PC-3 (cell line): Measurements from ENCODE around the gene OLR1. TPM values are rescaled to one million over a fixed set of nuclear protein-coding genes. Genes with fewer than 3 reads are reported as not detected.
A peak's percentile ranks its signal among the peaks of the same experiment; 100 is the strongest.
"Not testable (repeated sequence)": the region's sequence is repeated elsewhere in the genome, so short reads cannot be mapped to it uniquely, and the experiment has no call there.

Experiments used
- ATAC-seq: fragments of 200-7000 bp; cut with Tn5 transposase; 2 replicates; pipeline ENCODE4 v1.9.1; 2020; ENCODE audit warnings: mild to moderate bottlenecking, moderate library complexity
- BruUV-seq: library from RNA; stranded (reverse); fragments of 400-500 nt; replicated peaks from 2 replicates; lab custom pipeline; 2021; lab: Mats Ljungman, UMichigan
- CTCF ChIA-PET: fragments of 300-600 bp; sonication (Branson Sonifier 250); formaldehyde crosslinking; loops from one replicate; lab custom pipeline; 2022; ENCODE audit warnings: antibody characterized with exemption; lab: Charles Lee
- POLR2A ChIA-PET: fragments of 300-600 bp; sonication (Branson Sonifier 250); formaldehyde crosslinking; loops from one replicate; lab custom pipeline; 2022; ENCODE audit warnings: antibody characterized with exemption; ENCODE audit not compliant: unreplicated experiment; lab: Charles Lee
- DNase-seq: peaks from one replicate; pipeline ENCODE4 v3.0.0-alpha.2; 2015
- H2AFZ ChIP-seq: fragments of 300-600 bp; sonication (generic); 2 replicates; pipeline ENCODE4 v1.6.0; 2016; ENCODE audit warnings: antibody characterized with exemption, low read length
- H3F3A ChIP-seq: fragments of 300-600 bp; sonication (generic); one replicate; pipeline ENCODE4 v1.6.0; 2017; ENCODE audit warnings: antibody characterized with exemption, low read length, control low read depth, mild to moderate bottlenecking; ENCODE audit not compliant: unreplicated experiment
- H3K27ac ChIP-seq: fragments of 300-600 bp; sonication (generic); 2 replicates; pipeline ENCODE4 v1.5.1; 2016; ENCODE audit warnings: mild to moderate bottlenecking, low read length
- H3K27me3 ChIP-seq: fragments of 300-600 bp; sonication (generic); 2 replicates; pipeline ENCODE4 v1.6.1; 2016; ENCODE audit warnings: low read length, mixed read lengths
- H3K36me3 ChIP-seq: fragments of 300-600 bp; sonication (generic); 2 replicates; pipeline ENCODE4 v1.6.1; 2016; ENCODE audit warnings: low read depth, mixed run types, low read length, mixed read lengths
- H3K4me1 ChIP-seq: fragments of 300-600 bp; sonication (generic); 2 replicates; pipeline ENCODE4 v1.5.1; 2016; ENCODE audit warnings: low read length; ENCODE audit not compliant: insufficient read depth
- H3K4me2 ChIP-seq: fragments of 300-600 bp; sonication (generic); 2 replicates; pipeline ENCODE4 v1.6.0; 2016; ENCODE audit warnings: low read length
- H3K4me3 ChIP-seq: fragments of 300-600 bp; sonication (generic); 2 replicates; pipeline ENCODE4 v1.5.1; 2016; ENCODE audit warnings: mild to moderate bottlenecking, low read length, mixed read lengths
- H3K79me2 ChIP-seq: fragments of 300-600 bp; sonication (generic); 2 replicates; pipeline ENCODE4 v1.6.1; 2017; ENCODE audit warnings: low read length, mixed read lengths
- H3K9ac ChIP-seq: fragments of 300-600 bp; sonication (generic); 2 replicates; pipeline ENCODE4 v1.6.0; 2016; ENCODE audit warnings: mild to moderate bottlenecking, low read length
- H3K9me2 ChIP-seq: fragments of 300-600 bp; sonication (generic); replicated peaks from 2 replicates; pipeline ENCODE4 v1.6.1; 2016; ENCODE audit warnings: mixed run types, low read length, mixed read lengths
- H3K9me3 ChIP-seq: fragments of 300-600 bp; sonication (generic); 2 replicates; pipeline ENCODE4 v1.6.1; 2016; ENCODE audit warnings: low read length, mixed read lengths
- H4K20me1 ChIP-seq: fragments of 300-600 bp; sonication (generic); 2 replicates; pipeline ENCODE4 v1.6.1; 2016; ENCODE audit warnings: low read length, mixed read lengths
- CTCF ChIP-seq: fragments of 300-600 bp; sonication (generic); conservative IDR thresholded peaks from 2 replicates; pipeline ENCODE4 v1.5.1; 2017; ENCODE audit warnings: antibody characterized with exemption, low read depth, mild to moderate bottlenecking, low read length
- EZH2 ChIP-seq: fragments of 300-600 bp; sonication (generic); IDR thresholded peaks from one replicate; pipeline ENCODE4 v1.6.1; 2017; ENCODE audit warnings: antibody characterized with exemption, mild to moderate bottlenecking, low read length; ENCODE audit not compliant: unreplicated experiment
- EZH2phosphoT487 ChIP-seq: fragments of 300-600 bp; sonication (generic); IDR thresholded peaks from 2 replicates; pipeline ENCODE4 v1.6.1; 2018; ENCODE audit warnings: mild to moderate bottlenecking, antibody characterized with exemption, low read length, borderline replicate concordance
- intact Hi-C: fragments of 100-400 bp; cut with micrococcal nuclease; formaldehyde crosslinking; loops from 2 replicates; pipeline ENCODE4 v1.9.0; 2023
- total RNA-seq: library from RNA; depleted of rRNA; stranded (reverse); fragments of >200 nt; gene quantifications from 2 replicates; pipeline ENCODE4 v1.2.3, GENCODE V29; 2014

OLR1 gene
- total RNA-seq, 1 experiment from 2014 or later: 0.80 TPM

DNA sequence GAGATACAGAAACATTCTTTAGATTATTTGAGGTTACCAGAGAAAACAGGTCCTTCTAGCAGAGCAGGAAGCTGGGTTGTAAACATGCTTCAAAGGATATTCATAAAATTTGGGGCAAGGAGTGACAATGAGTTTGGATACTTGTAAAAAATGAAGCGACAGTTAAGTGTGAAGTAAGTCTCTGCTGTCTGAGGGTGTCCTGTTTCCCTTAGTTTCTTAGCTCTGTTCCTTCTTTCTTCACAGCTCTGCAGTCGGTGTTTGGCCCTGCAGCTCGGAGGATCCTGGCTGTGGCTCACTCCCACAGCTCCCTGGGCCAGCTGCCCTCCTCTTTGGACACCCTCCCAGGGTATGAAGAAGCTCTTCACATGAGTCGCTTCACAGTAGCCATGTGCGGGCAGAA is 17.7 kb upstream of the OLR1 start:
- POLR2A ChIA-PET: interaction anchor here (0.6 kb wide), 1 partner anchor 23 kb away, joined by 5 read pairs; no protein-coding TSS in a partner anchor
- TF ChIP-seq EZH2phosphoT487 (no peak), CTCF (no peak), EZH2 (no peak)
- peak; percentile 66 for DNase-seq
- Histone ChIP-seq H3K4me1 (peaks cover 41% of the 10 kb centered on the region), H3K36me3 (no peaks in the 10 kb centered on the region), H2AFZ (peak overlapping the region; percentile 63; the same call in 1 of the 2 replicates), H3K27ac (peak overlapping the region; percentile 32), H3K4me3 (no peak overlapping the region), H3F3A (peaks cover 10% of the 10 kb centered on the region), H3K9me2 (no peaks in the 10 kb centered on the region), H3K4me2 (peak overlapping the region; percentile 66; the same call in 1 of the 2 replicates), H3K27me3 (no peaks in the 10 kb centered on the region), H3K9ac (no peak overlapping the region), H3K79me2 (no peaks in the 10 kb centered on the region), H4K20me1 (no peaks in the 10 kb centered on the region), H3K9me3 (no peaks in the 10 kb centered on the region)
- CTCF ChIA-PET: interaction anchor here (0.5 to 1.1 kb wide), 4 partner anchors 19 to 527 kb away, joined by 3 to 4 read pairs (median 3); no protein-coding TSS in a partner anchor
- peak; percentile 9; the same call in 1 of the 2 replicates for ATAC-seq
- intact Hi-C loops: loop anchor here (1.0 to 5.0 kb wide), 2 partner anchors 7 to 157 kb away; partner anchors contain the start of gene CLEC9A
- BruUV-seq: no TSS peak

DNA sequence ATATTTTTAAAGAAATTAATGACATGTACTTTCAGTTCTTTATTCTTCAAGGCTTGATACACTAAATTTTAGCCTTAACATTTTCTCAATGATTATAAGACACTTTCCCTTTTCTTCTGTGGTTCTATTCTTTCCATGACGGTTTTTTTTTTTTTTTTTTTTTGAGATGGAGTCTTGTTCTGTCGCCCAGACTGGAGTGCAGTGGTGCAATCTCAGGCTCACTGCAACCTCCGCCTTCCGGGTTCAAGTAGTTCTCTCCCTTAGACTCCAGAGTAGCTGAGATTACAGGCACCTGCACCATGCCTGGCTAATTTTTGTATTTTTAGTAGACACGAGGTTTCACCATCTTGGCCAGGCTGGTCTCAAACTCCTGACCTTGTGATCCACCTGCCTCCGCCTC is 15.0 kb upstream of the OLR1 start:
- Histone ChIP-seq H3F3A (peaks cover 14% of the 10 kb centered on the region), H3K4me1 (peaks cover 35% of the 10 kb centered on the region)
- intact Hi-C loops, H3K79me2 ChIP-seq, H2AFZ ChIP-seq, H3K27me3 ChIP-seq, POLR2A ChIA-PET, CTCF ChIA-PET, H3K4me3 ChIP-seq, H3K27ac ChIP-seq, ATAC-seq, H3K9me2 ChIP-seq, H3K36me3 ChIP-seq, H4K20me1 ChIP-seq, H3K9me3 ChIP-seq, DNase-seq, H3K4me2 ChIP-seq, H3K9ac ChIP-seq, BruUV-seq: not testable (repeated sequence)

GRCh38 chr12:10186299-10186698 is 14.4 kb upstream of the OLR1 start:
- no peaks in the 10 kb centered on the region for H3K36me3 ChIP-seq
- H3K4me2 ChIP-seq: no peak overlapping the region
- BruUV-seq: no TSS peak
- no peak overlapping the region for H3K9ac ChIP-seq
- no peaks in the 10 kb centered on the region for H3K9me3 ChIP-seq
- H3K4me1 ChIP-seq: peaks cover 30% of the 10 kb centered on the region
- DNase-seq: no peak
- no peak overlapping the region for H3K27ac ChIP-seq
- H3K4me3 ChIP-seq: no peak overlapping the region
- H4K20me1 ChIP-seq: no peaks in the 10 kb centered on the region
- no peaks in the 10 kb centered on the region for H3K27me3 ChIP-seq
- intact Hi-C loops: no loop called here
- no peaks in the 10 kb centered on the region for H3K79me2 ChIP-seq
- no peak for ATAC-seq
- H3K9me2 ChIP-seq: no peaks in the 10 kb centered on the region
- ChIA-PET POLR2A (no interaction called here), CTCF (no interaction called here)
- H3F3A ChIP-seq: peaks cover 10% of the 10 kb centered on the region
- no peak for TF ChIP-seq CTCF
- no peak for TF ChIP-seq EZH2
- TF ChIP-seq EZH2phosphoT487: no peak
- H2AFZ ChIP-seq: no peak overlapping the region
